SK-N-SH (cell line): ENCODE results near the gene USH1C.

Experiments used
- EP300 ChIP-seq, 2 experiments: IDR thresholded peaks; 2 replicates each; pipeline versions ENCODE4 v1.4.0 to v1.6.1; 2012; ENCODE audit warnings: borderline replicate concordance in 1 of 2, low read depth in 1 of 2, low read length in 1 of 2
- EZH2phosphoT487 ChIP-seq: fragments of 200-600 bp; sonication (generic); IDR thresholded peaks from 2 replicates; pipeline ENCODE4 v1.6.1; 2017; ENCODE audit warnings: low read depth, mixed run types, mild to moderate bottlenecking, antibody characterized with exemption, moderate library complexity, borderline replicate concordance
- NFIC ChIP-seq: IDR thresholded peaks from 2 replicates; pipeline ENCODE4 v1.4.0; 2012; ENCODE audit warnings: borderline replicate concordance
- RAD21 ChIP-seq: IDR thresholded peaks from 2 replicates; pipeline ENCODE4 v1.6.1; 2012; ENCODE audit warnings: mild to moderate bottlenecking, low read length
- TF ChIP-seq, protein P1 (sequence below): IDR thresholded peaks from 2 replicates; pipeline ENCODE4 v1.4.0; 2012; ENCODE audit warnings: low read depth

DNA sequence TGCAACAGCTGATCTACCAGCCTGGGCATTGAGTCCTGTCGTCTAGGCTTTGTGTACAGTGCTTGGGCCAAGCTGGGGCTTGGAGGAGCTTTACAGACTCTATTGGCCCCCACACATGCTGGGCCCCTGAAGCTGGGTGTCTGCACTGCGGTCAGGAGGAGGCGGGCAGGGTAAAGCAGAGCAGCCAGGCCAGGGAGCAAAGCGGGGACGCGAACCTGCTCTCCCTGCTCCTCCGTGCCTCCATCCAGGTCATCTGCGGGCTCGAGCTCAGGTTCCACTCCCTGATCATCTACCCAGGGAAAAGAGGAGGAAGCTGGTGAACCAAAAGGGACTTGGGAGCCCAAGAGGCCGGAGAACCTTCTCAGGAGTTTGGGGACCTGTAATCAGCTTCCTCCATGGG lies 27.0 kb downstream of the USH1C start:
- TF ChIP-seq EZH2phosphoT487 (no peak), RAD21 (no peak), NFIC (no peak), EP300 (IDR thresholded peaks at IDR 0.05; ENCODE audit: borderline replicate concordance in 1 of 2, low read depth in 1 of 2, low read length in 1 of 2) (no peak)
- TF ChIP-seq, protein P1, sequence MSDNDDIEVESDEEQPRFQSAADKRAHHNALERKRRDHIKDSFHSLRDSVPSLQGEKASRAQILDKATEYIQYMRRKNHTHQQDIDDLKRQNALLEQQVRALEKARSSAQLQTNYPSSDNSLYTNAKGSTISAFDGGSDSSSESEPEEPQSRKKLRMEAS: no peak
